Calu3 (cell line): ENCODE results near the gene SIAH3. TPM values are rescaled to one million over a fixed set of nuclear protein-coding genes. Genes with fewer than 3 reads are reported as not detected.
"Not testable (repeated sequence)": the region's sequence is repeated elsewhere in the genome, so short reads cannot be mapped to it uniquely, and the experiment has no call there.

Experiments
- BruUV-seq: library from RNA; stranded (reverse); fragments of 400-500 nt; replicated peaks from 2 replicates; lab custom pipeline; 2021; lab: Mats Ljungman, UMichigan
- CTCF ChIA-PET: fragments of 300-600 bp; sonication (Branson Sonifier 250); formaldehyde crosslinking; loops from one replicate; lab custom pipeline; 2022; ENCODE audit warnings: antibody characterized with exemption; lab: Charles Lee
- DNase-seq: peaks from one replicate; pipeline ENCODE4 v3.0.0; 2022
- H3K27ac Mint-ChIP-seq: one replicate; pipeline ENCODE4 v1.8.0; 2022; ENCODE audit warnings: mixed read lengths; ENCODE audit not compliant: unreplicated experiment
- H3K27me3 Mint-ChIP-seq: one replicate; pipeline ENCODE4 v1.8.0; 2022; ENCODE audit warnings: mixed read lengths; ENCODE audit not compliant: unreplicated experiment
- H3K36me3 Mint-ChIP-seq: one replicate; pipeline ENCODE4 v1.8.0; 2022; ENCODE audit warnings: mild to moderate bottlenecking, moderate library complexity, mixed read lengths; ENCODE audit not compliant: insufficient read depth, unreplicated experiment
- H3K4me1 Mint-ChIP-seq: one replicate; pipeline ENCODE4 v1.8.0; 2022; ENCODE audit warnings: mild to moderate bottlenecking, low read depth, mixed read lengths; ENCODE audit not compliant: unreplicated experiment
- H3K4me3 Mint-ChIP-seq: one replicate; pipeline ENCODE4 v1.8.0; 2022; ENCODE audit warnings: mild to moderate bottlenecking, low read depth, moderate library complexity, mixed read lengths; ENCODE audit not compliant: unreplicated experiment
- H3K9me3 Mint-ChIP-seq: one replicate; pipeline ENCODE4 v1.8.0; 2022; ENCODE audit warnings: low read depth, mixed read lengths; ENCODE audit not compliant: unreplicated experiment
- CTCF ChIP-seq: fragments of 200-600 bp; IDR thresholded peaks from one replicate; pipeline ENCODE4 v1.8.0; 2022; ENCODE audit warnings: antibody characterized with exemption; ENCODE audit not compliant: unreplicated experiment
- intact Hi-C: fragments of 100-400 bp; cut with micrococcal nuclease; formaldehyde crosslinking; loops from one replicate; pipeline ENCODE4 v1.10.0; 2022; ENCODE audit not compliant: unreplicated experiment
- total RNA-seq: library from RNA; stranded (reverse); gene quantifications from 2 replicates; pipeline ENCODE4 v1.2.3, GENCODE V29; 2022

SIAH3 gene
- total RNA-seq, 1 experiment from 2014 or later, result not detected

GRCh38 chr13:45763419-45763818, 88.1 kb downstream of the SIAH3 start:
- no peaks in the 10 kb centered on the region for H3K4me1 Mint-ChIP-seq
- no peak for TF ChIP-seq CTCF
- BruUV-seq, result no TSS peak
- CTCF ChIA-PET, result no interaction called here
- intact Hi-C loops, result no loop called here
- no peak overlapping the region for H3K4me3 Mint-ChIP-seq
- peaks cover 90% of the 10 kb centered on the region for H3K27me3 Mint-ChIP-seq
- no peak overlapping the region for H3K27ac Mint-ChIP-seq
- H3K9me3 Mint-ChIP-seq, result no peaks in the 10 kb centered on the region
- DNase-seq, result no peak
- no peaks in the 10 kb centered on the region for H3K36me3 Mint-ChIP-seq

GRCh38 chr13:45757589-45757988, 94.0 kb downstream of the SIAH3 start:
- H3K27ac Mint-ChIP-seq, BruUV-seq, H3K4me3 Mint-ChIP-seq, CTCF ChIA-PET, intact Hi-C loops, H3K36me3 Mint-ChIP-seq, H3K9me3 Mint-ChIP-seq, DNase-seq, H3K4me1 Mint-ChIP-seq: not testable (repeated sequence)
- H3K27me3 Mint-ChIP-seq, result peaks cover 57% of the 10 kb centered on the region

- H3K36me3 Mint-ChIP-seq, BruUV-seq, H3K27ac Mint-ChIP-seq, H3K4me1 Mint-ChIP-seq, DNase-seq, H3K9me3 Mint-ChIP-seq, CTCF ChIA-PET, intact Hi-C loops, H3K4me3 Mint-ChIP-seq: not testable (repeated sequence)
- peaks cover 63% of the 10 kb centered on the region for H3K27me3 Mint-ChIP-seq
Observed at GRCh38 chr13:45756498-45756897, 95.1 kb downstream of the SIAH3 start.

- Mint-ChIP-seq H3K9me3 (no peaks in the 10 kb centered on the region), H3K4me3 (no peak overlapping the region), H3K27me3 (peaks cover 63% of the 10 kb centered on the region), H3K4me1 (no peaks in the 10 kb centered on the region), H3K27ac (no peak overlapping the region), H3K36me3 (no peaks in the 10 kb centered on the region)
- BruUV-seq, result no TSS peak
- intact Hi-C loops, result no loop called here
- TF ChIP-seq CTCF, result no peak
- no peak for DNase-seq
- CTCF ChIA-PET, result no interaction called here
Observed at GRCh38 chr13:45752510-45752909, 99.0 kb downstream of the SIAH3 start.

GRCh38 chr13:45751885-45752284, 99.7 kb downstream of the SIAH3 start:
- H3K36me3 Mint-ChIP-seq, result no peaks in the 10 kb centered on the region
- peaks cover 66% of the 10 kb centered on the region for H3K27me3 Mint-ChIP-seq
- no peak for TF ChIP-seq CTCF
- no peaks in the 10 kb centered on the region for H3K9me3 Mint-ChIP-seq
- no peaks in the 10 kb centered on the region for H3K4me1 Mint-ChIP-seq
- intact Hi-C loops, result no loop called here
- CTCF ChIA-PET, result interaction anchor here (0.6 kb wide), 1 partner anchor 11 kb away, joined by 3 read pairs; no protein-coding TSS in a partner anchor
- no peak overlapping the region for H3K4me3 Mint-ChIP-seq
- BruUV-seq, result no TSS peak
- no peak for DNase-seq
- H3K27ac Mint-ChIP-seq, result no peak overlapping the region
